Stomach smooth muscle (tissue), 2 donors: ENCODE data around the gene SULT2B1.

Experiments
- H3K27ac ChIP-seq: one replicate; pipeline ENCODE4 v1.7.0; 2013; ENCODE audit warnings: mild to moderate bottlenecking, low read length, inconsistent platforms
- H3K27me3 ChIP-seq, 2 donors: one replicate each; pipeline ENCODE4 v1.7.0; 2013; ENCODE audit warnings: low read length in 2 of 2; ENCODE audit not compliant: insufficient read depth in 2 of 2, control insufficient read depth in 1 of 2
- H3K36me3 ChIP-seq, 2 donors: one replicate each; pipeline ENCODE4 v1.7.0; 2013; ENCODE audit warnings: low read length in 2 of 2; ENCODE audit not compliant: control insufficient read depth in 2 of 2, insufficient read depth in 2 of 2
- H3K4me1 ChIP-seq: one replicate; pipeline ENCODE4 v1.7.0; 2013; ENCODE audit warnings: low read length; ENCODE audit not compliant: control insufficient read depth, insufficient read depth
- H3K4me3 ChIP-seq, 2 donors: one replicate each; pipeline ENCODE4 v1.7.0; 2013; ENCODE audit warnings: low read length in 2 of 2
- H3K9ac ChIP-seq, 2 donors: one replicate each; pipeline ENCODE4 v1.7.0; 2013; ENCODE audit warnings: low read length in 2 of 2, mild to moderate bottlenecking in 1 of 2
- H3K9me3 ChIP-seq, 2 donors: one replicate each; pipeline ENCODE4 v1.7.0; 2013; ENCODE audit warnings: low read length in 2 of 2; ENCODE audit not compliant: control insufficient read depth in 2 of 2
- donor health status: healthy.
- donor health status: Pancreatic carcinoma.

SULT2B1 gene

DNA sequence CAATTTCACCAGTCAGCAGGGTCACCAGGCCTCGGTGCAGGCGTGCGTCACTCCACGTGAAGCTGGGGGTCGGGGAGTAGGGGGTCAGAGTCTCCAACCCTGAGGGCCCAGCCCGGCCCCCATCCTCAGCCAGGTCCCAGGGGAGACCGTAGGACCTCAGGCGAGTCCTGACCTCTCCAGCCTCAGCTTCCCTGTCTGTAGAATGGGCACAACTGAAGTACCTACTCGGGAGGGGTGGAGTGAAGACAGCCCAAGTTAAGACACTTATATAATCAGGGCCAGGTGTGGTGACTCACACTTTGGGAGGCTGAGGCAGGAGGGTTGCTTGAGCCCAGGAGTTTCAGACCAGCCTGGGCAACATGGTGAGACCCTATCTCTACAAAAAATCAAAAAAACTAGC, 51.9 kb downstream of the SULT2B1 start:
- no peak overlapping the region for H3K4me3 ChIP-seq
- H3K36me3 ChIP-seq, result no peaks in the 10 kb centered on the region
- H3K9me3 ChIP-seq, result no peaks in the 10 kb centered on the region
- no peaks in the 10 kb centered on the region for H3K4me1 ChIP-seq
- H3K27ac ChIP-seq, result no peak overlapping the region
- H3K27me3 ChIP-seq, result peaks cover 0 to 2% of the 10 kb centered on the region in 2 donors
- H3K9ac ChIP-seq, result no peak overlapping the region

DNA sequence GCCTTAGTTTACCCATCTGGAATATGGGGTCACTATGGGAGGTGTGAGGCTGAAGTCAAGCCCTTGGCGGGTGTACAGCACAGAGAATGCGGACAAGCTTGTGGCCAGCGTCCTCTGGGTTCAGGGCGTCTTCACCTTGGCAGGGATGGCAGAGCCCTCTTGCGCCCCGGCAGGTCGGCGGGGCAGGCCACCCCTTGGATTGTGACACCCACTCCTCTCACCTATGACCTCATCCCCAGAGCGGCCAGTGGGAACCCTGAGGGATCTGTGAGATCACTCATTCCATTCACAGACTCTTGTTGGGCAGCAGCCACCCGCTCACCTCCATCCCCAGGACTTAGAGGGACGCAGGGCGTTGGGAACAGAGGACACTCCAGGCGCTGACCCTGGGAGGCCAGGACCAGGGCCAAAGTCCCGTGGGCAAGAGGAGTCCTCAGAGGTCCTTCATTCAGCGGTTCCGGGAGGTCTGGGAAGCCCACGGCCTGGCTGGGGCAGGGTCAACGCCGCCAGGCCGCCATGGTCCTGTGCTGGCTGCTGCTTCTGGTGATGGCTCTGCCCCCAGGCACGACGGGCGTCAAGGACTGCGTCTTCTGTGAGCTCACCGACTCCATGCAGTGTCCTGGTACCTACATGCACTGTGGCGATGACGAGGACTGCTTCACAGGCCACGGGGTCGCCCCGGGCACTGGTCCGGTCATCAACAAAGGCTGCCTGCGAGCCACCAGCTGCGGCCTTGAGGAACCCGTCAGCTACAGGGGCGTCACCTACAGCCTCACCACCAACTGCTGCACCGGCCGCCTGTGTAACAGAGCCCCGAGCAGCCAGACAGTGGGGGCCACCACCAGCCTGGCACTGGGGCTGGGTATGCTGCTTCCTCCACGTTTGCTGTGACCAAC, 54.7 kb downstream of the SULT2B1 start, which contains the start of gene SPACA4:
TSS of gene SPACA4 (plus strand) at position 280 of the 896 bp plus-strand sequence. CDS start at position 517, 237 bp downstream.
- no peaks in the 10 kb centered on the region for H3K9me3 ChIP-seq
- H3K27me3 ChIP-seq, result no peaks in the 10 kb centered on the region

GRCh38 chr19:48607359-48607755, 55.4 kb downstream of the SULT2B1 start:
- Histone ChIP-seq H3K4me1 (no peaks in the 10 kb centered on the region), H3K9ac (no peak overlapping the region), H3K27ac (no peak overlapping the region), H3K4me3 (no peak overlapping the region), H3K9me3 (no peaks in the 10 kb centered on the region), H3K36me3 (no peaks in the 10 kb centered on the region), H3K27me3 (no peaks in the 10 kb centered on the region)

More for the DNA sequence above, 54.7 kb downstream of the SULT2B1 start, which contains the start of gene SPACA4:
- no peak within 1 kb of the TSS for H3K4me3 ChIP-seq
- H3K36me3 ChIP-seq, result no peaks in the 10 kb centered on the region
- H3K4me1 ChIP-seq, result no peaks in the 10 kb centered on the region
- no peak within 1 kb of the TSS for H3K27ac ChIP-seq
- H3K9ac ChIP-seq, result no peak within 1 kb of the TSS

GRCh38 chr19:48608798-48609263, 56.9 kb downstream of the SULT2B1 start:
- Histone ChIP-seq H3K4me3 (no peak overlapping the region), H3K27ac (no peak overlapping the region), H3K27me3 (no peaks in the 10 kb centered on the region), H3K9me3 (no peaks in the 10 kb centered on the region), H3K4me1 (no peaks in the 10 kb centered on the region), H3K9ac (no peak overlapping the region), H3K36me3 (no peaks in the 10 kb centered on the region)

- no peaks in the 10 kb centered on the region for H3K36me3 ChIP-seq
- no peak overlapping the region for H3K27ac ChIP-seq
- no peaks in the 10 kb centered on the region for H3K4me1 ChIP-seq
- H3K4me3 ChIP-seq, result no peak overlapping the region
- H3K9me3 ChIP-seq, result no peaks in the 10 kb centered on the region
- H3K9ac ChIP-seq, result no peak overlapping the region
- no peaks in the 10 kb centered on the region for H3K27me3 ChIP-seq
Measured at GRCh38 chr19:48609571-48610108, 57.7 kb downstream of the SULT2B1 start.

- Histone ChIP-seq H3K4me1 (peaks cover 9% of the 10 kb centered on the region), H3K9ac (no peak overlapping the region), H3K36me3 (peaks cover 17 to 18% of the 10 kb centered on the region in 2 donors), H3K4me3 (no peak overlapping the region), H3K27ac (no peak overlapping the region), H3K27me3 (no peaks in the 10 kb centered on the region), H3K9me3 (no peaks in the 10 kb centered on the region)
Measured at GRCh38 chr19:48611872-48612271, 59.9 kb downstream of the SULT2B1 start.

GRCh38 chr19:48613024-48613851, 61.3 kb downstream of the SULT2B1 start:
- Histone ChIP-seq H3K9ac (no peak overlapping the region), H3K27ac (no peak overlapping the region), H3K4me3 (no peak overlapping the region), H3K27me3 (no peaks in the 10 kb centered on the region), H3K36me3 (peaks cover 21 to 23% of the 10 kb centered on the region in 2 donors), H3K9me3 (no peaks in the 10 kb centered on the region), H3K4me1 (peaks cover 22% of the 10 kb centered on the region)

GRCh38 chr19:48613852-48614435, 62.0 kb downstream of the SULT2B1 start:
- no peak overlapping the region for H3K27ac ChIP-seq
- H3K9me3 ChIP-seq, result no peaks in the 10 kb centered on the region
- no peak overlapping the region for H3K4me3 ChIP-seq

GRCh38 chr19:48614436-48615230, 62.7 kb downstream of the SULT2B1 start, which contains the start of gene FAM83E:
Gene FAM83E (minus strand): TSS chr19:48615076. CDS start chr19:48613372, 1,704 bp downstream.
- H3K27ac ChIP-seq, result no peak within 1 kb of the TSS
- H3K27me3 ChIP-seq, result no peaks in the 10 kb centered on the region
- H3K36me3 ChIP-seq, result peaks cover 21 to 23% of the 10 kb centered on the region in 2 donors
- H3K4me3 ChIP-seq, result no peak within 1 kb of the TSS
- H3K9me3 ChIP-seq, result no peaks in the 10 kb centered on the region
- peaks cover 27% of the 10 kb centered on the region for H3K4me1 ChIP-seq
- H3K9ac ChIP-seq, result no peak within 1 kb of the TSS

More at GRCh38 chr19:48613852-48614435, 62.0 kb downstream of the SULT2B1 start:
- H3K36me3 ChIP-seq, result peaks cover 21 to 23% of the 10 kb centered on the region in 2 donors
- H3K4me1 ChIP-seq, result peaks cover 25% of the 10 kb centered on the region
- no peak overlapping the region for H3K9ac ChIP-seq
- H3K27me3 ChIP-seq, result no peaks in the 10 kb centered on the region
